Activated naive CD4-positive, alpha-beta T cell treated with anti-CD3 and anti-CD28 coated beads, Interleukin-2, amount 50 U/mL, for 24 hours (primary cell): ENCODE results near the gene LRRC52.

Experiments used
- H3K27ac Mint-ChIP-seq: one replicate; pipeline ENCODE4 v1.8.0; 2021; ENCODE audit warnings: mild to moderate bottlenecking, mixed read lengths
- H3K27me3 Mint-ChIP-seq: one replicate; pipeline ENCODE4 v1.8.0; 2021; ENCODE audit warnings: mixed read lengths
- H3K36me3 Mint-ChIP-seq: one replicate; pipeline ENCODE4 v1.8.0; 2021; ENCODE audit warnings: mixed read lengths
- H3K4me1 Mint-ChIP-seq: one replicate; pipeline ENCODE4 v1.8.0; 2021; ENCODE audit warnings: mixed read lengths
- H3K4me3 Mint-ChIP-seq: one replicate; pipeline ENCODE4 v1.8.0; 2021; ENCODE audit warnings: mild to moderate bottlenecking, mixed read lengths
- H3K9me3 Mint-ChIP-seq: one replicate; pipeline ENCODE4 v1.8.0; 2021; ENCODE audit warnings: mixed read lengths

Gene LRRC52

DNA sequence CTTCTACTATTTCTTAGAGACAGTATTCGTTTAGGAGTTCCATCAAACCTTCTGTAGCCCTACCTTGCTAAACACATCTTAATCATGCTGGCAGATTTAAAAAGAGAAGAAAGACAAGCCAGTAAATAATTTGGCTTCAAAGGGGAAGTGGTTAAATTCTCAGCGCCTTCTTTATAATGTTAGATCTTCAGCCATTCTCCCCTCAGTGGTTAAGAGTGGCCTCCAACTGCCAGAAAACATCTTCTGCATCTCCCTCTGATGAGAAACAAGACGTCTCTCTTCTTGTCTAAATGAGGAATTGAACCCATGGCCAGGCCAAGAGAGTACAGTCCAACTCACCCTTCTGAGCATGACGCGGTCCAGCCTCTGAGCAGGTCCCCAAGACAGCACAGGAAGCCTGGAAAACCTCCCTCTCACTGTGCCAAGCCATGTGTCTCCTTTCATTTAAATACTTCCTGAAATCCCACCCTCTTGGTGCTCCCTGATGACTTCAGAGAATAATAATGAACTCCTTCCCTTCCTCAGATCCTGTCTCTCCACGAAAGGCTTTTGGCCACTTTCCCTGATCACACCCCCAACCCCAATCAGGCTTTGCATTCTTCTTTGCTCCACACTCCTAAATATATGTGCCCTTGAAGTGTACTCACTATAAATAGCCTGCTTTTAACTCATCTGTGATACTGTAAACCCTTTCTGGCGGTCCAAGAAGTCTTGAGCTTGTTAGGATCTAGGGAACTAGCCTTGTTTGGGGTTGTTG is 16.4 kb upstream of the LRRC52 start:
- Mint-ChIP-seq H3K9me3 (peaks cover 3% of the 10 kb centered on the region), H3K27ac (no peak overlapping the region), H3K4me3 (no peak overlapping the region), H3K36me3 (no peaks in the 10 kb centered on the region), H3K4me1 (no peaks in the 10 kb centered on the region), H3K27me3 (peaks cover 49% of the 10 kb centered on the region)

GRCh38 chr1:165531021-165531420 is 12.8 kb upstream of the LRRC52 start:
- H3K27ac Mint-ChIP-seq = no peak overlapping the region
- peaks cover 37% of the 10 kb centered on the region for H3K27me3 Mint-ChIP-seq
- no peaks in the 10 kb centered on the region for H3K36me3 Mint-ChIP-seq
- no peak overlapping the region for H3K4me3 Mint-ChIP-seq
- no peaks in the 10 kb centered on the region for H3K9me3 Mint-ChIP-seq
- no peaks in the 10 kb centered on the region for H3K4me1 Mint-ChIP-seq

GRCh38 chr1:165532053-165532452 is 11.7 kb upstream of the LRRC52 start:
- H3K27ac Mint-ChIP-seq = no peak overlapping the region
- H3K27me3 Mint-ChIP-seq = peaks cover 35% of the 10 kb centered on the region
- H3K4me3 Mint-ChIP-seq = no peak overlapping the region
- no peaks in the 10 kb centered on the region for H3K9me3 Mint-ChIP-seq
- H3K36me3 Mint-ChIP-seq = no peaks in the 10 kb centered on the region
- no peaks in the 10 kb centered on the region for H3K4me1 Mint-ChIP-seq

DNA sequence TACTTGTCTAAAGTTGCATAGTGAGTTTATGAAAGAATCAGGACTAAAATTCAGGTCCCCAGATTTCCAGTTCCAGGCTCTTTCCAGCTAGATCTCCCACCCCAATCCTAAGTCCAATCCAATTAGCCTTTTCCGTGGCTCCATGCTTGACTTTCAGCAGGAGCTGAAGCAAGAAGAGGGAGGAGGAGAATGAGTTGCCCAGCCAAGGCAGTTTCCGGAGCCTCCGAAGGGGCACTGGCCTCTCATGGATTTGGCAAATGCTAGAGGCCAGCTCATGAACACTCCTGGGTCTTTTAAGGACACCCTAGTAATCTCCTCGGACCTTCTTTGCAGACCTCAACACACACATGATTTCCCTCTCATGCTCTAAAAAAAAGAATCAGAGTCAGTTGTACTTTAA is 10.5 kb upstream of the LRRC52 start:
- H3K9me3 Mint-ChIP-seq = no peaks in the 10 kb centered on the region
- peaks cover 28% of the 10 kb centered on the region for H3K27me3 Mint-ChIP-seq
- no peak overlapping the region for H3K27ac Mint-ChIP-seq
- H3K4me3 Mint-ChIP-seq = no peak overlapping the region
- H3K36me3 Mint-ChIP-seq = no peaks in the 10 kb centered on the region
- H3K4me1 Mint-ChIP-seq = no peaks in the 10 kb centered on the region

- H3K36me3 Mint-ChIP-seq = no peaks in the 10 kb centered on the region
- H3K9me3 Mint-ChIP-seq = no peaks in the 10 kb centered on the region
- no peak overlapping the region for H3K4me3 Mint-ChIP-seq
- peaks cover 20% of the 10 kb centered on the region for H3K27me3 Mint-ChIP-seq
- H3K27ac Mint-ChIP-seq = no peak overlapping the region
- no peaks in the 10 kb centered on the region for H3K4me1 Mint-ChIP-seq
Observed at GRCh38 chr1:165536016-165536415, 7.8 kb upstream of the LRRC52 start.

- H3K4me1 Mint-ChIP-seq = no peaks in the 10 kb centered on the region
- H3K4me3 Mint-ChIP-seq = no peak overlapping the region
- no peaks in the 10 kb centered on the region for H3K9me3 Mint-ChIP-seq
- H3K36me3 Mint-ChIP-seq = no peaks in the 10 kb centered on the region
- no peak overlapping the region for H3K27ac Mint-ChIP-seq
- peaks cover 16% of the 10 kb centered on the region for H3K27me3 Mint-ChIP-seq
Observed at GRCh38 chr1:165537356-165538109, 6.3 kb upstream of the LRRC52 start.

GRCh38 chr1:165539306-165539705 is 4.5 kb upstream of the LRRC52 start:
- Mint-ChIP-seq H3K27me3 (peaks cover 11% of the 10 kb centered on the region), H3K9me3 (no peaks in the 10 kb centered on the region), H3K4me1 (no peaks in the 10 kb centered on the region), H3K4me3 (no peak overlapping the region), H3K27ac (no peak overlapping the region), H3K36me3 (no peaks in the 10 kb centered on the region)

DNA sequence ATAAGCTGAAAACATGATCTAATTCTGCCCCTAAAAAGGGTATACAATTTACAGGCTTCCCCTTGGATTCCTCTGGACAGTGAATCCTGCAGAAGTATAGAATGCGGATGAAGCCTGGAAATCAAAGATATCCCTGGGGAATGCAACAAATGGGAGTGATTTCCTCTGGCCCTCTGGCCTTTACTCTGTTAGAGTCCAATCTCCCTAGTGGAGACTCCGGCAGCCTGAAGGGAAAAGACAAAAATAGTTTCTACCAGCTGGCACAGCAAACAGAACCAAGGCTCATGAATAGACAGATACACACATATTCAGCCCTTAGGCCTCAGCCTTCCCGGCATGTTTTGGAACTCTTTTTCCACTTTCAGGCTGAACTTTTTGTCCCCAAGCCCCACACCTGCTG is 3.9 kb upstream of the LRRC52 start:
- Mint-ChIP-seq H3K4me3 (no peak overlapping the region), H3K4me1 (no peaks in the 10 kb centered on the region), H3K36me3 (no peaks in the 10 kb centered on the region), H3K9me3 (no peaks in the 10 kb centered on the region), H3K27me3 (peaks cover 15% of the 10 kb centered on the region), H3K27ac (no peak overlapping the region)

DNA sequence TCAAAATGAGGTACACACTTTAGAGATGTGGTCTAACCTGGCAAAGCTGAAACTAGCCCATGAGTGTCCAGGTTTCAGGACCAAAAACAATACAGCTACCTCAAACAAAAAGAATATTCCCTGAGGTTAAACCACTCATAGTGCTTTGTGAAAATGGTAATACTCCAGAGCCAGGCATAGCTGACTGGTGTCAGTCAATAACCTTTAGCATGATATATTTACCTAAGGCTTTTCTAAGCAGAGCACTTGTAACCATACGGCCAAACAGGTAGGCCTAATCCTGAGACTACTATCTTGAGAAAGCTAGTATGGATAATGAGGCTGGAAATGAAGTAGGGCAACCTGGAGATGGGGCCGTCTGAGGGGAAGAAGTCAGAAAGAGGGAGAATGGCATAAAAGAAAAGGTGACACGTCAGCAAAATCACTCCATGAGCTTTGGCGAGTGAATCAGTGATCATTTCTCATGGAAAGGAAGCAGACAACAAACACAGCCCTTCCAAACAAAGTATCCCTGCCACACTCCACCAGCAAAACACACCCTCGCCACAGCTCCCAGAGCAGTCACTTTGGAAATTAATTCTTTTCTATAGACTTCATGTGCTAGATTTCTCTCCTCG is 1.7 kb upstream of the LRRC52 start:
- no peaks in the 10 kb centered on the region for H3K4me1 Mint-ChIP-seq
- H3K27me3 Mint-ChIP-seq = peaks cover 15% of the 10 kb centered on the region
- H3K36me3 Mint-ChIP-seq = no peaks in the 10 kb centered on the region
- H3K27ac Mint-ChIP-seq = no peak overlapping the region
- no peak overlapping the region for H3K4me3 Mint-ChIP-seq
- H3K9me3 Mint-ChIP-seq = no peaks in the 10 kb centered on the region

- no peak overlapping the region for H3K27ac Mint-ChIP-seq
- no peaks in the 10 kb centered on the region for H3K36me3 Mint-ChIP-seq
- H3K27me3 Mint-ChIP-seq = peaks cover 16% of the 10 kb centered on the region
- H3K4me1 Mint-ChIP-seq = no peaks in the 10 kb centered on the region
- no peaks in the 10 kb centered on the region for H3K9me3 Mint-ChIP-seq
- no peak overlapping the region for H3K4me3 Mint-ChIP-seq
Observed at GRCh38 chr1:165542647-165543046, 1.2 kb upstream of the LRRC52 start.

DNA sequence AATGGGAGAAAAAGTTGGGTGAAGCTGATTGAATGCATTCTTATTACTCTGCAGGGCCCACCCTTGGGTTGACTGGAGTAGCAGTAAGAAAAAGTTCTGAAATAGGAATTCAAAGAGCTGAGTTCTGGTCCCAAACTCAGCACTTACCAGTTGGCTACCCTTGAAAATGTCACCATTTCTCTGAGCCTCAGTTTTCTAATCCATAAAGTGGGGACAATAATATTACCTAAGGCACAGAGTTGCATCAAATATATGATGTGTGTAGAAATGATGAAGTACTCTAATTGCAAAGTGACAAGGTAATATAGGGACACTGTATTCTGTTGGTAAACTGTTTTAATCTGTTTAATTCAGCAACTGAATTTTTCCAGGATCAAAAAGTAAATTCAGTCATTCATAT is 1.2 kb downstream of the LRRC52 start:
- no peaks in the 10 kb centered on the region for H3K9me3 Mint-ChIP-seq
- no peaks in the 10 kb centered on the region for H3K36me3 Mint-ChIP-seq
- H3K4me3 Mint-ChIP-seq = no peak overlapping the region
- peaks cover 13% of the 10 kb centered on the region for H3K27me3 Mint-ChIP-seq
- no peak overlapping the region for H3K27ac Mint-ChIP-seq
- H3K4me1 Mint-ChIP-seq = no peaks in the 10 kb centered on the region

- no peaks in the 10 kb centered on the region for H3K36me3 Mint-ChIP-seq
- H3K9me3 Mint-ChIP-seq = no peaks in the 10 kb centered on the region
- H3K4me1 Mint-ChIP-seq = no peaks in the 10 kb centered on the region
- H3K4me3 Mint-ChIP-seq = no peak overlapping the region
- peaks cover 13% of the 10 kb centered on the region for H3K27me3 Mint-ChIP-seq
- H3K27ac Mint-ChIP-seq = no peak overlapping the region
Observed at GRCh38 chr1:165545974-165546373, 2.2 kb downstream of the LRRC52 start.

DNA sequence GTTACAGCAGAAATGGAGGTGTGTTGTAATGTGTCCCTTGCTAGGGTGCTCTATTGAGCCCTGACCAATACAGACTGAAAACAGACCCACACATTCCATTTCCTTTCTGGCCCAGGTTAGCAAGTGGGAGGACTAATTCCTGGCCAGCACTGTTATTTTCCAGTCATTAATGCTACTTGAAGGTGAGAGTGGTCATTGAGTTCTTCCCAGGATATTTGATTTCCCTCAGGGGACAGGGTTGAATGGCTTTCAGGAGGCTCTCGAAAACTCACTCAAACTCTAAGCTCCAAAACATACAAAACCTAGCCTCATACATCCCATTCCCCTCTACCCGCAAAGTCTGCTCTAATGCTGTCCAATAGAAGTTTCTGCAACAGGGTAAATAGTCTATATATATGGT is 6.2 kb downstream of the LRRC52 start:
- Mint-ChIP-seq H3K4me1 (no peaks in the 10 kb centered on the region), H3K27ac (no peak overlapping the region), H3K36me3 (no peaks in the 10 kb centered on the region), H3K4me3 (no peak overlapping the region), H3K27me3 (peaks cover 7% of the 10 kb centered on the region), H3K9me3 (no peaks in the 10 kb centered on the region)

GRCh38 chr1:165551469-165551868 is 7.7 kb downstream of the LRRC52 start:
- Mint-ChIP-seq H3K36me3 (no peaks in the 10 kb centered on the region), H3K4me3 (no peak overlapping the region), H3K27me3 (peaks cover 6% of the 10 kb centered on the region), H3K27ac (no peak overlapping the region), H3K9me3 (no peaks in the 10 kb centered on the region), H3K4me1 (no peaks in the 10 kb centered on the region)

GRCh38 chr1:165560883-165561656 is 17.3 kb downstream of the LRRC52 start:
- Mint-ChIP-seq H3K4me1 (no peaks in the 10 kb centered on the region), H3K4me3 (no peak overlapping the region), H3K27me3 (peaks cover 22% of the 10 kb centered on the region), H3K36me3 (no peaks in the 10 kb centered on the region), H3K27ac (no peak overlapping the region), H3K9me3 (no peaks in the 10 kb centered on the region)
